ENCODE results near the gene UBA1.

DNA sequence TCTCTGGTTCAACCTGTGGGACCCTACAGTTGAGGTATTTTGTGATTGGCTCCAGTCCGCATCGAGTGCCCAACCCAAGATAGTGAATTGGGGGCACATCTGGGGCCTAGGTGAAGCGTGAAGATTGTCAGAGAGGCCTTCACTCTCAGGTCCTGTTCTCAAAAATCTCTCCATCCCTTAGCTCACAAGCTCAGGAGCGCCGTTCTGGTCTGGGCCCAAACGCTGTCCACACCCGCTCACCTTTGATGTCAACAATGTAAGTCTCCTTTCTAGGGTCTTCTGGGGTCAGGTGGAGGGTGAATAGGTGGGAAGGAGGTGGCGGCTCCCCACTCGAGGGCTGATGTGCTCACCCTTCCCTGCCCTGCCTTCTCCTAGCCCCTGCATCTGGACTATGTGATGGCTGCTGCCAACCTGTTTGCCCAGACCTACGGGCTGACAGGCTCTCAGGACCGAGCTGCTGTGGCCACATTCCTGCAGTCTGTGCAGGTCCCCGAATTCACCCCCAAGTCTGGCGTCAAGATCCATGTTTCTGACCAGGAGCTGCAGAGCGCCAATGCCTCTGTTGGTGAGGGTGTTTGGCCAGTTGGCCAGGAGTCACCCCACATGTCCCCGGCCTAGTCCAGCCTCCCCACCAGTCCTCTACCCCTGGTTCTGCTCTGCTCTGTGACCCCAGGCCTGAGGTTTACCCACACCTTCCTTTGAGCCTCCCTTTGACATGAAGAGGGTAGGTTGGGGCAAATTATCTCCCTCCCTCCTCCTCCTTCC, 17.2 kb downstream of the UBA1 start:
- no peak for TF ChIP-seq CTCF (IDR thresholded peaks at IDR 0.05)
- no peak for TF ChIP-seq POLR2A (IDR thresholded peaks at IDR 0.05)
